ENCODE measurements around the gene NDUFV1. TPM values are rescaled to one million over a fixed set of nuclear protein-coding genes. Genes with fewer than 3 reads are reported as not detected.
A peak's percentile ranks its signal among the peaks of the same experiment; 100 is the strongest.
"Not testable (repeated sequence)": the region's sequence is repeated elsewhere in the genome, so short reads cannot be mapped to it uniquely, and the experiment has no call there.

NDUFV1 gene
- total RNA-seq, 1 experiment from 2014 or later: 171 TPM

DNA sequence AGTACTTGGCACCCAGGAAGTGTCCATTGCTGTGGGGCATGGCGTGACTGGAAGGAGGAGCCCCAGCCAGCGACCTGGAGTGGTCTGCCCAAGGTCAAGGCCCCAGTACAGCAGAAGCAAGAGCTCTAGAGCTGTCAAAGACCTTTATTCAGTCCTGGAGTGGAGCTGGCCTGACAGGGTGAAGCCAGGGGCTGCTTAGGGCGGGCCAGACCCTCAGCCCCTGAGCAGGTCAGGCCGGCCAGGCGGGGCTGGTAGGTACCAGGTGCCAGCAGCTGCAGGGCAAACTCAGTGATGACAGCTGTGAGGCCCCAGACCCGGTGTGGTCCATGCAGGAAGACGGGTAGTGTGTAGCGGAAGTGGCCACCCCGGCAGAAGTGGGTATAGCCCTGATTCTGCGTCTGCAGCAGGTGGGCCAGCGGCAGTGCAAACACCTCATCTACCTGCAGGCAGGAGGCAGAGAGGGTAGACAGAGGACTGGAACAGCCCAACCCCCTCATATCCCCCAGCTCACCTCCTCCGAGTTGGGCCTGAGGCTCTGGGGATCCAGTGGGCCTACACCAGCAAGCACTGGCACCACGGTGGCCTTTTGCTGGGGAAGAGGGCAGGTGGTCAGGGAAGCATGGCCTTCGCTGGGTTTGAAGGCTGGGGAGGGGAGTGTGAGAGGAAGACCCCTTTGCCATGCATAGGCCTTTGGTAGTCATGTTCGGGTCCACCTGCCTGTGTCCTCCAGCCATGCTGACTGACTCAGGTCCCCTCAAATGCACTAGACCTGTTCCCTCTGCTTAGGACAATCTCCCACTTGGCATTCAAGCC lies 21.3 kb downstream of the NDUFV1 start:
- no peak for DNase-seq (ENCODE audit: low spot score)

DNA sequence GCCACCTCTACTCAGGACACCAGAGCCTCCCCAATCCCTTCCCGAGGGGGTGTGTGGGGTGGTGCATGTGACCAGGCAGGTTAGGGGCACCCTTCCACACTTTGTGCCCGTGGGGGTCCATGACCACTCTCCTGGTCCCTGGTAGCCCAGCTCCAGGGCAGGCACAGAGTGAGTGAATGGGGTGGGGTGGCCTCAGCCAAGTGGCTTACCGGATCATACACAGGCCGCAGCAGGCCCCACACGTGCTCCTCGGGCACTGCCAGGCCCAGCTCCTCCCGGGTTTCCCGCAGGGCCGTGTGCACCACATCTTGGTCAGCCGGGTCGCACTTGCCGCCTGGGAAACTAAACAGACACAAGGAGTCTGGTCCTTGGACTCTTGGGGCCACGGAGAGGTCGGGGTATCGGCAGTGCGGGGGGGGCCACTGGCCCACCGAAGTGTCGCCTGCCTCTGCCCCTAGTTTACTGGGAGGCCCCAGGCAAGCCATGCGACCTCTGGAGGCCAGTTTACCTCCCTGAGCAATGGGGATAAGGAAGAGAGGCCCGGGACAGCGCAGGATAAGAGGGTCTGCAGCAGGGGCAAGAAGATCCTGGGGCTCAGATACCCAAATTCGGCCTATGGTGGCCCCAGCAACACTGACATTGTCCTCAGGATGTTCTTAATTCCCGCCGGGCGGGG lies 22.1 kb downstream of the NDUFV1 start:
- no peak for DNase-seq (ENCODE audit: low spot score)

DNA sequence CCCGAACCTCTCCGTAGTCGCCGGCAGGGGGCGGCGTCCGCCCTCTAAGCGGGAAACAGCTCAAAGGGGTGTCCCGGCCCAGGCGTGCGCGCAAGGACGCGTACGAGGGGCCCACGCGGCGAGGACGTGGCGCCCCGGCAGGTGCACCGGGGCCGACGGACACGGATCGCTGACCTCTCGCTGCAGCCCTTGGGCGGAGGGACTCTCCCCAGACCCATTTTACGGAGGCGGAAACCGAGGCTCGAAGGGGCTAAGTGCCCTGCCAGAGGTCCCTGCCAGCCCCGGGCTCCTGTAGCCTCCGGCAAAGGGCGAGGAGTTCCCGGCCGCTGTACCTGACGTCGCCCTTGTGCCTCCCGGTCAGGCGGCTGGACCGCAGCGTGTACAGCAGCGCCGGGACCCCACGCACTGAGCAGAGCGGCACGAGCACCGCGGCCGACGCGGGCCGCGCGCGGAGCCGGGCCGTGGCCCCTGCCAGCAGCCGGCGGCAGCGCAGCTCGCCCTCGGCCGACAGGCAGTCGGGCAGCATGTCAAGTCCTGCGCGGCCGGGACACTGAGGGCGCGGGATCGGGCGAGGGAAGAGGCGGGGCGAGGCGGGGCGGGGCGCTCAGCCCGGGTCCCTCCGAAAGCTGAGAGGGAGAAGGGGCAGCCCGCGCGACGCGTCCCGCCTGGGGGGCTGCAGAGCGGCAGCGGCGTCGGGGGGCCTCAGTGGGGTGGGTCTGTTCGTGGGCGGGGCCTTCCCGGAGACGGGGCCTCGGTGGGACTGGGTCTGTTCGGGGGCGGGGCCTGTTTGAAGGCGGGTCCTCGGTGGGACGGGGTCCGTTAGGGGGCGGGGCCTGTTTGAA lies 22.9 kb downstream of the NDUFV1 start, which contains the start of gene NUDT8:
TSS of gene NUDT8 (minus strand) at position 552 of the 842 bp plus-strand sequence. CDS start at position 526, 26 bp downstream.
- peak; percentile 64 for DNase-seq (ENCODE audit: low spot score)

DNA sequence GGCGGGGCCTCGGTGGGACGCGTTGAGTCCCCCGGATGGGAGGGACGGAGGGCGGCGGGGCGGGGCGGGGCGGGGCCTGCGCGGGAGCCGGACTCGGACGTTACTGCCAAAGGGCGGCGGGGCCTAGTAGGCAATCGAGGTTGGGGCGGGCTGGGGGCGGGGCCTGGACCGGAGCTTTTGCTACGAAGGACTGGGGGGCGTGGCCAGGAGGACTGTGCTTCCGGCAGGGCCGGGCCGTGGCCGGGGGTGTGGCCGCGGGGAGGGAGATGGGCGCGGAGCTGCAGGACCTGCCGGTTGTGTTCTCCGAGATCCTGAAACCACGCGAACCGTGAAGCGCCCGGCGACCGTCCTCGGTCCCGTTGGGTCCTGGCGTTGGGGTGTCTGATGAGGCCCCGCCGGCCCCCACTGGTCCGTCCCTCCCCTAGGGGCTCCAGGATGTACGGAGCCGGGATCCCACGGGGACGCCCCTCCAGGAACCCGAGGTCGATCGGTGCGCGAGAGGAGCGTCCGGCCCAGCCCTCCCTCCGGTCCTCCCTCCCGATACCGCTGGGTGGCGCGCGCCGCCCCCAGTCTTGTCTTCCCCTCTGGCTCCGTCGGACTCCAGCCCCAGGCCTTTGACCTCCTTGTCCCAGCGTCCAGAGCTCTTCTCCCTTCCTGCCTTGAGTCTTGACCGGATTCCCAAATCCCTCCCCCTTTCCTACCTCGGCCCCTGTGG lies 23.6 kb downstream of the NDUFV1 start:
- DNase-seq (ENCODE audit: low spot score): peak; percentile 92

DNA sequence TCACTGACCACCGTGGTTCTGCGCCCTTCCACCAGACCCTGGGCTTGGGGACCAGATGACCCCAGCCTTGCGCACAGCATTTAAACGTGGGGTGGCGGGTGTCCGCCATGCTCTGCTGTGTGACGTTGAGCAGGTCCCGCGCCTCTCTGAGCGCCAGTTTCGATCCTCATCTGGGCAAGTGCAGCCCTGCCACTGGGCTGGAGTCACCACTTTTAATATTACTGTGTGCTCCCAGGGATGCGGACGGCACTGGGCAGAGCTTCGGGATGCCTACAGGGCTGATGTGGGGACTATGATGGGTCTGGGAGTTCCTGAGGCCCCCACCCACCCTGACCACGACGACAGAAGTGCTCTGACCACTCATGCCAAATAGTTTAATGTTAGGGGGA lies 24.2 kb downstream of the NDUFV1 start:
- DNase-seq (ENCODE audit: low spot score): no peak

DNA sequence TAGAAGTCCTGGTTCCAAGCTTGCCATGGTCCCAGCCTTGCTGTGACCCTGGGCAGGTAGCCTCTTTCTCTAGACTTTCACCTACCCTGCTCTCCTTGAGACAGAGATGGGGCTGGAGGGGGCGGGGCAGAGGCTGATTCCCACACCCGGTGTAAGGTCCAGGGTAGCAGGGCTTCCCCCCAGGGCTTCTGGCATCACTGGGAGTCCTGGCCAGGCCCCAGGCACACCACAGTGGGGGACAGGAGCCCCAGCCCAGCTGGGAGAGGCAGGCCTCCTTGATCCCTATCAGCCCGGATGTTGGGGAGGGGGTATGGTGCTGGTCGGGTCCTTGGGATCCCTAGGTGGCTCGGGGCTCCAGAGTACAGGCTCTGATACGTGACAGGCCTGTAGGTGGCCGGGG lies 24.7 kb downstream of the NDUFV1 start:
- DNase-seq (ENCODE audit: low spot score): no peak

DNA sequence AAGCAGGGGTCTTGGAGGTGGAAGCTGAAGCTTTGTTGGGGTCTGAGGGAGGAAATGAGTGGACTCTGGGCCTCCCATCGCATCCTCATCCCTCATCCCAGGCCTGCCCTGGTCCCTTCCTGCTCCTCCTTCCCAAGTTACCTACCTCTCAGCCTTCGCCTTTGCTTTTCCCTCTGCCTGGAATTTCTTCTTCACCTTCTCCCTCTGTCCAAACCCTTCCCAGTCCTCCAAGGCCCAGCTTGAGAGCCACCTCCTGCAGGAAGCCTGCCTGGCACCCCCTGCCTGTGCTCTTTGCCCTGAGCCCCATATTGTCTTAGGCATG lies 25.1 kb downstream of the NDUFV1 start:
- no peak for DNase-seq (ENCODE audit: low spot score)

DNA sequence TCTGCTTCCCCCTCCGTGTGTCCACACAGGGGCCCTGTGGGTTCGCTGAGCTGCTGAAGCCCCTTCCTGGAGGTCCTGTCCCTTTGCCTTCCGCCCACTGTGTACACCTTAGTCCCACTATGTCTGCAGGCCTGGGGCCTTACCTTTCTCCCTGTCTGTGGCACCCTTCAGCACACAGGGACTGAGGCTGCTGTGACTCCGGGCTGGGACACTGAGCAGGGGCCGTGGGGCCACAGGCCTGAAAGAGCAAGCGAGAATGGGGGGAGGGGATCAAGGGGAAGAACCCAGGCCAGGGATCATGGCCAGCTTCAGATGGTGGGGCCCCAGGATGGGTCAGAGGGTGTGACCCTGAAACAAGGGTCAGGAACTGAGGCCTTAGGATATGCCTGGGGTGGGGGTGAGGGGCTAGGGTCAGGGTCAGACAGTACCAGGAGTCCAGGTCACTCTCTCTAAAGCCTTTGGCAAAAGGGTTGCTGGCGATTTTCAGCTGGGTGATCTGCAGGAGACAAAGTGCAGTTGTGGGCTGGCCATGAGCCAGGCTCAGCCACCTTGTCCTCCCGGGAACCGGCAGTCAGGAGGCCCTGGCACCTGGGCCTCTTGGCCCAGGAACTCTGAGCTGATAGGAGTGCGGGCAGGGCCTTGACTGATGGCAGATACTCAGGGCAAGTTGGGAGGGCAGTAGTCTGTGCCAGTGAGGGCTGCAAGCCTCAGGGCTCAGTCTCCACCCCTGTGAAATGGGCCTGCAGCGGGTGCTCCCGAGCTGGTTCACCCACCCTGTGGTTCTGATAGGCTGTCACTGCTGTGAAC lies 25.6 kb downstream of the NDUFV1 start:
- DNase-seq (ENCODE audit: low spot score): no peak

DNA sequence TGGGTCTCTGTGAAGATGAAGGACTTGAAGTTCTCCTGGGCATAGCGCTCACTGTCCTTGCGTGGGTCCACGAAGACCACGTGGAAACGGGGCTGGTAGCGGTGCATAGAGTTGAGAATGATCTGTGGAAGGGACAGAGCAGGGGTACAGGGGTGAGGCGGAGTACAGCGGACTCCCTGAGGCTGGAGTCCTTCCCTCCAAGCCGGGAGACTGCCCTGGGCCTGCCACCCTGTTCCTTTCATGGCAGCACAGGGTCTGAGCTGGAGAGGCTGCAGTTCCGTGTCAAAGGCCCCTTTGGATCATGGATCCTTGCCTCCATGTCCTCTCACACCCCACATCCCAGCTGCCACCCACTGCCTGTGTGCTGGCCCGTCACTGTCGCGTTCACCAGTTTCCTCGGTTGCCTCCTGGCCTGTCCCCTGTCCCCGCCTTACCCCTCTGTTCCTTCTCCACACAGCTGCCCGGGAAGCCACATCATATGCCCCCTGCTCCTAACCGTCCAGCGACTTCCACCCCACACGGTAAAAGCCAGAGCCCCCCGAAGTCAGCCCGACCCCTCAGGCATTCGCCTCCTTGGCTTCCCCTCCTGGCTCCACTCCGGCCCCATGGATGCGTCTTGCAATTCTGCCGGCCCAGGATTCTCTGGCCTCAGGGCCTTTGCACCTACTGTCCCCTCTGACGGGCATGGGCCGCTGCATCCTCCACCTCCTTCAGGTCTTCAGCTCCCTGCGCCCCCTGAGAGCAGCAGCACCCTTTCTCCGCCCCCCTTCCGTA lies 26.4 kb downstream of the NDUFV1 start:
- DNase-seq (ENCODE audit: low spot score): no peak

DNA sequence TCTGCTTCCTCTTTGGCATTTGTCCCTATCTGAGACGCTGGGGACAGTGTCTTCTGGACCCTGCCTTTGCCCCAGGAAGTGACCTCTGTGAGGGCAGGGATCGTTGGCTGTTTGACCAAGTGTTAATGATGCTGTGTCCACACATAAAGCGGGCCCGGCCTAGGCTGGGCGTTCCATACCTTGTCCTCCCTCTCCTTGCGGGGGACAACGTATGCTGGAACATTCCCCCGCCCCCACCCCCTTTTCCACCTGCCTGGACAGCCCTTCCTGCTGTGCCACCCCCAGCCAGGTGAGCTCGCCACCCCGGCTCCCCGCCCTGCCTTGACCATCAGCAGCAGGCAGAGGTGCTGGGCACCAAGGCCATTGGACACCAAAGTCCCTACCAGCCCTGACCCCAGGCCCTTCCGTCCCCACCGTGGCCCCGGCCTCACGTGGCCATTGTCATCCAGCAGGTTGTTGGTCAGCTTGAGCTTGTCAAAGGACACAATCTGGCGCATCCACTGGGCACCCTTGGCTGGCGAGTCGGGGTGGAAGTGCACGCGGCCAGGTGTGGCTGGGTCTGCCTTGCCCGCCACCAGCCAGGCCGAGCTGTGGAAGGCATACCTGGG lies 27.1 kb downstream of the NDUFV1 start:
- DNase-seq (ENCODE audit: low spot score): no peak

DNA sequence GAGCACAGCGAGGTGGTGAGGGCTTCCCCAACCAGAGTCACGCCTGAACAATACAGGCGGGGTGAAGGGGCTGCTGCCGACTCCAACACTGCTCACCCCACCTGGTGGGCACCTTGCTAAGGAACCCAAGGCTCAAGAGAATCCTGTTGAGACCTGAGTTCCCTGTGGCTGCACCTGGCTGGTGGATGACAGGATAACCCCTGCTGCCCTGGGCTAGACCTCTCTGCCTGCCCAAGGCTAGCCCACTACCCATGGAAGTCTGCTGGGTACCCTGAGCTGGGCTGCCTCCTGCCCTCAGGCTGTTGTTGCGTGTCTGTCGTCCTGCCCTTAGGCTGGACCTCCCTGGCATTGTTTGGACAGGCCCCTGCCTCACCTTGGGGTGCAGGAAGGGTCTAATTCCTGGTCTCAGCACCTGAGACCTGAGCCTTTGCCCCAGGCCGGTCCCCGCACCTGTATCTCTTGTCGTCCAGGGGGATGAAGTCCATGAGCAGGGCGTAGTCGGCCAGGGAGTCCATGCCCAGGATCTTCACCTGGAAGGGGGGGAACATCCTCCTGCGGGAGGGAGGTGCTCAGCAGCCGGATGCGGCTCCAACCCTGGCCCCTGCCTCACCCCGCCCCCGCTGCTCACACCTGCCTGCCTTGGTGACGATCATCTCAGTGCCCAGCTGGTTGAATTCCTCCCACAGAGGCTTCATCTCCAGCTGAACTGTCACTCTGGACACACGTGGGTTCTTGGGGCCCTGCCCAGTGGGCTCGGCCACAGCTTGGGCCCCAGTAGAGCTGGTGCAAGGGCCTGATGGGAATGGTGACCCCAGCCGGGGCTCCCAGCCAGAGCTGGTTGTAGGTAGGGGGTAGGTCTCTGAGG lies 27.9 kb downstream of the NDUFV1 start:
- DNase-seq (ENCODE audit: low spot score): no peak

DNA sequence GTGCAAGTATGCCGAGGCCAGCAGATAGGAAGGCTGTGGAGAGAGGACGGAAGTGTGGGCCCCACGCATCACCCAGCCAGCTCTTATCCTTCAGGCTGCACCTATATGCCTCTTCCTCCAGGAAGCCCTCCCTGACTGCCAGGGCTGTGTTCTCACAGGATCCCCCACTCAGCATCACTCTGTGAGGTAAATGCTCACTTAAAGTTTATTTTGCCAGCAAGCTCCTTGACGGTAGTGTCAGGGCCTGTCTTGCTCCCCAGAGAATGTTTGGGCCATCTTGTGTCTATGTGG lies 28.4 kb downstream of the NDUFV1 start:
- no peak for DNase-seq (ENCODE audit: low spot score)

DNA sequence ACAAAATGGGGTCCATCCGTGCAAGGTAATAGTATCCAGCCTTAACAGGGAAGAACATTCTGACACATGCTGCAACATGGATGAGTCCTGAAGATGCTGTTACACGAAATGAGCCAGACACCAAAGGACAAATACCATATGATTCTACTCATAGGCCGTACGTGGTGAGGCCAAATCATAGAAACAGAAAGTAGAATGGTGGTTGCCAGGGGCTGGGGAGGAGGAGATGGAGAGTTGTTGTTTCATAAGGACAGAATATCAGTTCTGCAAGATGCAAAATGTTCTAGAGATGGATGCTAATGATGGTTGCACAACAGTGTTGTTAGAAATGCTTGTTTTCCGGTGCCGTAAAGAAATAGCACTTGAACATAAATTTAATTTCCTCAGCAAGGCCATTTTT lies 30.2 kb downstream of the NDUFV1 start:
- no peak for DNase-seq (ENCODE audit: low spot score)

DNA sequence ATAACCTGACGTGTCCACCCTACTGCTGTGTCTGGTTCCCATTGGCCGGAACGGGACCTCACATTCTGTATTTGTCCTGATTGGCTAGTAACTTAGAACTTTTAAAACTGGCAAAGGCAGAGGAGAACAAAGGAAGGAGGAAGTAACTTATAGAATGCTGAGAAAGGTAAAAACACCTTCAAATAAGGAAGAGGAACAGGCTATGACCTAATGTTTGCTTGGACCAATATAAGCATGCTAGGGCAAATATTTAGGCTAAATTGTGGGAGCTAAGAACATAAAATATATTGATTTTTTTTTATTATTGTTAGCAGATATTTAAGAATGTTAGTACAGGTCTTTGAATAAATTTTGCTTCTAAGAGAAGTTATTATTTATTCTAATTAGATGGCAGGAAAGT lies 30.7 kb downstream of the NDUFV1 start:
- DNase-seq (ENCODE audit: low spot score): not testable (repeated sequence)

DNA sequence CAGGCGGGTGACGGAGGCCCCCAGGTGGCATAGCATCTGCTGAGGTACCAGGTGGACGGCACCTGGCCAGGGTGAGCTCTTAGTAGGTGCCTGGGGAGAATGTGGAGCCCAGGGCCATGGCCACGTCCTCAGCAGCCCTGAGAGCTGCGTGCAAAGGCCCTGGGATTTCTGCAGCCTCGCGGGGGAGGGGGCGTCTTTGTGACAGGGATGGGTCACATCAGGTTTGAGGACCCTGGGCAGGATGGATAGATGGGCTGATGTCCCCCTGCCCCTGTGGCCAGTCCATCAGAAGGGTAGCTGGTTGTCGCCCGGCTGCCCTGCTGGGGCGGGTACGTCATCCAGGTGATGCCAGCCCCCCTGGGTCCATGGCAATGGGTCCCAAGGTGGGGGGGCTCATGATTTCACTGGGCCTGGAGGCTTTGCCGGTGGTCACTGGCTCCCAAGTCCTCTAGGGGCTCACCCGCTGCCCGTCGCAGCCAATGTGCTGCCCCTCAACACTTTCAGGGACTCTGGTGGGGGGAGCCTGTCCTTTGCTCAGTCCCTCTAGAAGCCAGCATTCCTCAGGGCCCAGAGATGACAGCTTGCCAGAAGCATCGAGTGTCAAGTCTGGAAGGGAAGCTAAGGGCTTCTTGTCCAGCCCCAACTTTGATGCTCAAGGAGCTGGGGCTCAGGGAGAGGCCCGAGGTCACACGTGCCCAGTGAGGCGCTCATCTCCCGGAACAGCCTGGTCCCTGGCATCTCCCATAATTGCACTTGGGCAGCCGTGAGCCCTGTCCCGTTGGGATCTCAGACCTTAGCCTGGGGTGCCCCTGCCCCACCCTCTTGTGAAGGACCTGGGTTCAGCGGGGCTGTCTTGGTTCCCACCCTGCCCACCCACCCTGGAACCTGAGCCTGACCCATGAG lies 32.0 kb downstream of the NDUFV1 start:
- DNase-seq (ENCODE audit: low spot score): no peak

DNA sequence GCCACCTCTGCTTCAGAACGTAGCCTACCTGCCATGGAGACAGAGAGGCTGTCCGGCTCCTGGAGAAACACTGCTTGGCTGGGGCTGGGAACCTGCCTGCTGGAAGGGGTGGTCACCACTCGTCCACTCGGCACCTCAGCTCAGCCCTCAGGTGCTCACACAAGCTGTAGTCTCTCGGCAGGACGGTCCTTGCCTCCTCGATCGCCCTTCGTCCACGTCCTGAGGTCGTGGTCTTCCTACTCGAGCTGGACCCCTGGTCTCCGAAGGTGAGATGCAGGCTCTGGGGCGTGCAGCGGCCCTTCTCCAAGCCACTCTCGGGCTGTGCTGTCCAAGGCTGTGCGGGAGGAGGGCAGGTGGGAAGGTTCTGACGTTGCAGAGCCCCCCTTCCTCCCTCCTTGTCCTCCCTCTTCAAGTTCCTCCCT lies 32.7 kb downstream of the NDUFV1 start, which contains the start of gene TBX10:
TSS of gene TBX10 (minus strand) at position 326 of the 422 bp plus-strand sequence. CDS start at position 35, 291 bp downstream.
- no peak for DNase-seq (ENCODE audit: low spot score)

DNA sequence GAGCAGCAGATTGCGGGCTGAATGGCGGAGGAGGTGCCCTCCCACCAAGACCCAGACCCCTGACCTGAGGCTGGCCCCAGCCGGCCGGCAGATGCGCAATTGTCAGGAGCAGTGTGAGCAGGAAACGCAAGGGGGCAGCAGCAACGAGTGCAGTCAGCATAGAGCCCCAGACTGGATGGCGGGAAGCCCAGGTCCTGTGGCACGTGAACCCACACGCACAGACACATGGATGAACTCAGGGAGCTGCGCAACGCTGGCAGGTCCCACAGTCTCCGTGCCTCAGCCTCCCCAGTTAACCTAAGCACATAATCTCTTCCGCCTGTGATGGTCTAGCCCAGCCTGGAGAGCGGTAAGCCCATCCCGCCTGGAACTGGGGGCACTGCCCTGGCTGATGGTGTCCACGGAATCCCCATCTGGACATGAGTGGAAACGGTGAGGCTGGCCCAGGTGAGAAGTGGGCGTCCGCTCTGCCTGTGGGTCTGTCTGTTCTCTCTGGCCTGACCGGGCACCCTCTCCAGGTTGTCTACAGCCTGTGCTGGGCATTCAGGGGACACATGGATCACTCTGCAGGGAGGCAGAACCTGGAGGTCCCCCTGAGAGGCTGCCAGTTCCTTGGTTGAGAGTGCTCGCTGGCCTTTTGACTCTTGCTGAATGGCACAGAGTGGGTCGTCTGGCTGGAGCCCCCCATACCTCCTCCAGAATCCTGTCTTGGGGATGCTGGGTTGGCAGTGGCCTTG lies 33.5 kb downstream of the NDUFV1 start:
- DNase-seq (ENCODE audit: low spot score): peak; percentile 48

Data from A172 (cell line).